ENCODE results near the gene IRF4.

The IRF4 gene

DNA sequence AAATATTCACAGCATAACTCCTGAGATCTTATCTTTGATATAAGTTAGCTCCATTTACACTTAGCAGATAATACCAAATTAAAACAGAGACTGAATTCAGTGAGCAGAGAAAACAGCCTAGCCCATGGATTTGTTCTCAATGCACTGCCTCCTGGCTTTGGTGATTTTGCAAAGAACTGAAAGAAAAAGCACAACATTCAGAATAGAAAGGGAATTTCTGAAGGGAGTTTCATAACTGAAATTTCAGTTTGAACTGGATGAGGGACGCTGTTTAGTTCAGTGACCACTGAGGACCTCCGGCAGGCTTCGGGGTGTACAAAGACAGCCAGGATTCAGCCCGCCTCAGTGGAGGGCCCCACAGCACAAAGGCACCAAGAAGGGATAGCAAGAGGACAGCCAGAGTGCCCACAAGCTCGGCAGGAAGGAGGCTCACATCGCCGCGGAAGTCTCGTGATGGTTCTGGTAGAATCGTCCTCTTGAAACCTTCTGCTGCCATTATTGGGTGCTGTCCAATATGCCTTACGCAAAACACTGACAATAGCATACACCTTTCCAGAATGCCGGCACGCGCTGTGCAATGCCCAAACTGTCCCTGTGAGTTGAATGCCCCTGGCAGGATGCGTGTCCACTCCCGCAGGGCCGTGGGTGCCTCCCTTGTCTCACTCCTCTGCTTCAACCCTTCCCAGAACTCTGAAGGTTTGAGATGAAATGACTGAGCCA lies 9.7 kb upstream of the IRF4 start:
- no peak for DNase-seq (ENCODE audit: low spot score)

DNA sequence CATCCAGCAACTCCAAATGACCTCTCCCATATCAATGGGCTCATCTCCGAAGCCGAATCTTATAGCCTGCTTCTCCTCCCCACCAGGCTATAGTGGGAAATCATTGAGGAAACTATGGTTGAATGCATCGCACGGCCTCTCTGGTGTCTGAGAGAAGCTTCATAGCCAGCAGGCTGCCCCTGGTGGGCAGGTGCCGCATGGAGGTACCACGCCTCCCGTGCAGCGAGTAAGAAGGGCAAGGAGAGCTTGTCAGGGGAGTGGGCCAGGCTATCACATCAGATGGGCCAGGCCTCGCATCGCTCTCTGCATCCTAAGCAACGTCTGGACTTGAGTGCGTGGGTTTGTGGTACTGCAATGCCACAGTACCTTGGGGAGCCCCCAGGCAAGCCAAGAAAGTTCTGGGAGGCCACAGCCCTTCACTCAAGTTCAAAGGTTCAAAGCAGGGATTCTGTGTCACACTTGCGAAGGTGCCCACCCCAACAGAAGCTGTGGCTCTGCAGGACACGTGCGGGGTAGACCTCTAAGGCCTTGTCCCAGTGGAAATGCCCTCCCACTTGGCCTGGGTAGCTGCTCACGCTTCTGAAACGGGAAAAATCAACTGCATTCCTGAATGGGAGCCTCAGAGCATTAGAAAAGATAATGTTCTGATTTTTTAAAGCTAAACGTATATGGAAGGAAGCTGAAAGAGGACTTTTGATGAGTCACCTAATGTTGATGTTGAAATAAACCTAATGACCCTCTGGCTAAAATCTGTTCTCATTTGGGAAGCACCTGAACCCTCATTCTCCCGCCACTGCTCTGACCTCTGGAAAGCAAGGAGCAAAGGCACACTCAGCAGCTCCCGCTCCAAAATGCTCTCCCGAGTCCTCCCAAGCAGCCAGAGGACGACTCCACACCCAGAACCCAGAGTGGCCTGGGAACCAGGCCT lies 8.4 kb upstream of the IRF4 start:
- no peak for DNase-seq (ENCODE audit: low spot score)

DNA sequence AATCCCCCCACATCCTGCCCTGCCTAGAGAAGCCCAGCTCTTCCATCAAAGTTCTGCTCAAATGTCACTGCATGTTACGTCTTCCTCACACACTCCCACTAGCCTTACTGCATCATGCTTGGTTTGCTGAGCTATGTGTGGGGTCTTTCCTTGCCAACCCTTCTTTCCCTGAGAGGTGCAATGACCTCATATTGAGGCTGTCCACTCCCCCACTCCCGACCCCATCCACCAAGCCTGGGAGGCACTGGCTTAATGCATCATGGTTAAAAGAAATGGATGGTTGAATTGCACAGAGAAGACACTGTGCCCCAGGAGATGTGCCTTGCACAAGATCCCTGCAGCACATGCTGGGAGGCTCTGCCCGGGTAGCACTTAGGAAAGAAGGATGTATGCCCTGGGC lies 7.7 kb upstream of the IRF4 start:
- DNase-seq (ENCODE audit: low spot score), result no peak

DNA sequence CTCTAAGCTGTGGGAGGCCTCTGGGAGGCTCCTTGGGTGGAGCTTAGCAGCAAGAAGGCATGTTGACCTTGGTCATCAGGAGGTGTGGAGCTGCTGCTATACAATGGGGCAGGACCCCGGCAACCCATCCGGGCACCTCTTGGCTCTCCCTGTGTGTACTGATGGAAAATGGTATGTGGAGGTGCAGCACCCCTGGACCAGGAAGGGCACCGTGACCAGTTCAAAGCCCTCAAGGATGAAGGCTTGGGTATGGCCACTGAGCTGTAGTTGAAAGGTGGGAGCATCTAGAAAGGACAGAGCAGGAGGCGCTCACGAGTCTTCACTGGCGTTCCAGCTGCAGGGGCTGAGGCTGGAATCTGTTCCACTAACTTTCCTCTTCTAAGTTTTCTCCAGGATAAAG lies 6.7 kb upstream of the IRF4 start:
- no peak for DNase-seq (ENCODE audit: low spot score)

DNA sequence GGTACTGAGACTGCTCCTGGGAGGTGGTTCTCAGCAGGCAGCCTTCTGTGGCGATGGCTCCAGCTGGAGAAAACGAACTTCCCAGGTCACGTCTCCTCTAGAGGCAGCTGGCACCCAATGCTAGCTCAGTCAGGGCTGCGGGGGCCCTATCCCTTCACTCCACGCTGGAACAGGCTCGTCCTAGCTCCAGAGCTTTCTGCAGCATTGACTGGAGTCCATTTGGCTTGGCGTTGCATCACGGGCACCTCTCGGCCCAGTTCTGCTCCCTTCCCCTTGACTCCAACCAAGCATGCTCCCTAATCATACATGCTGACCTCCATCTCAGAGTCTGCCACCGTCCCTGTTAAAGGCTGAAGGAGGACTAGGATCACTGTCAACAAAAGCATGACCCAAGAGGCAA lies 5.9 kb upstream of the IRF4 start:
- DNase-seq (ENCODE audit: low spot score), result no peak

DNA sequence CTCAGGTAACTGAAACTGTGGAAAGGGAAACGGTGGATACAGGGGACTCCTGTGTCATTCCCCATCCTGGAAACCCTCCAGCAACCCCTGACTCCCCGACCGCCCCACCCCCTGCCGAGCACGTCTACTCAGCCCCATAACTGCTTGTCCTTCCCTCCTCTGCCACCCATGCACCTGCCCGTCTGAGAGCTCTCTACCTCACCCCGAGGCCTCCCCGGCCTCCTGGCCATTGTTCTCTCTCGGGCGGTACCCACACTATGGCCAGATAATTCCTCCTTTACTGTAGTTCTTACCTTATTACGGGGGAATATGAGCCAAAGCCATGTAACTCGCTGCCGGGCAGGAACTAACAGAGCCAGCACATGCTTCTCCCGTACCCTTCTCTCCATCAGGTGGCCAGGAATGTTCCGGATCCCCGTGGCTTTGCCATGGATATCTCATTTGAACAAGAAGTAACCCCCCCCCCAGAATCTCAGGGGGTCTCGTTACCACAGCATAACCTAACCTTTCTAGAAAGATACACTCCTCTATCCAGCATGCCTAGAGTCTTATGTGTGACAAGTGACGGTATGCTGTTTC lies 4.8 kb upstream of the IRF4 start:
- no peak for DNase-seq (ENCODE audit: low spot score)

DNA sequence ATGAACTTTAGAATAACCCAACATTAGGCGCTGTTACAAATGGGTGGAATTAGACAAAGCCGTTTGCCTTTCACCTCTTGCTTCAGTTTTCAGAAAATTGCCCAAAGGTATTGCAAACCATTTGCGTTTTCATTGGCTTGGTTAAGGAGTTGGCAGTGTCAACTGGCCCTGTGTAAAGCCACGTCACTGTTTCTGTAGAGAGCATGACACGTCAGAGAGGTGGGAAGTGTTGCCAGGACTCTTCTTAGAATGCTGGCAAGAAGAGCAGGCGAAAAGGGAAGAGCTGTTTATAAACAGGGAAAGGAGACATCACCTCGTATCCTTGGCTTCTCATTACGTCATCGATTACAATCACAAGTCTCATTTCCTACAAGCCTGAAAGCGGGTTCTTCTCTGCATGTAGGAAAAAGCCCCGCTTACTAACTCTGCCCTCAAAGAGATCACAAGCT lies 4.2 kb upstream of the IRF4 start:
- DNase-seq (ENCODE audit: low spot score), result no peak

DNA sequence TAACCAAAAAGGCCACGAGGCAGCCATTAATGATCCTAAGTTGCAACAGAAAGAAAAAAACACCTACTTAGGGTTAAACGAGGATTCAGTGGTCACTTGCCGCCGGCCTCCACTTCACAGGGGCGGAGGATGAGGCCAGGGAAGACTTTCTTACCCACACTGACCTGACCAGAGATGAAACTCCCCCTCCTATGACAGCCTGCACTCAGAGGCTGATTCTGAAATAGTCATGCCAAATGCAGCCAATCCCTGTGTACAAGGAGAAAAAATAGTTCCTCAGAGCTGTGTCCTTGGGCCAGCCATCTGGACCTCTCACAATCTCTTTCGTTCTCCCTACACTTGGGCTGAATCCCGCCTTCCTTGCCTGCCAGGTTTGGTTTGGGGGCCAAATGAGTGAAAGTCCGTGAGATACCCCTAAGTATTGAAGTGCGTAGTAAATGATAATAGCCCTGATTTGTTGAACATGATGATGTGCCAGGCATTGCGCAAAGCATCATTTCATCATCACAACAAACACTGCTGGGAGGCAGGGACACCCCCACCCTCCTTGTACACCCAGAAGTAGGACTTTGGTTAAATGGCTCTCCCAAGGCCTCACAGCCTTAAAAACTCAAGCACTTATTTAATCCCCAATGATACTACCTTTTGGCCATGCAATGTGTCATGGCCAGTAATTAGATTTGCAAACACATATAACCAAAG lies 3.2 kb upstream of the IRF4 start:
- DNase-seq (ENCODE audit: low spot score), result no peak

DNA sequence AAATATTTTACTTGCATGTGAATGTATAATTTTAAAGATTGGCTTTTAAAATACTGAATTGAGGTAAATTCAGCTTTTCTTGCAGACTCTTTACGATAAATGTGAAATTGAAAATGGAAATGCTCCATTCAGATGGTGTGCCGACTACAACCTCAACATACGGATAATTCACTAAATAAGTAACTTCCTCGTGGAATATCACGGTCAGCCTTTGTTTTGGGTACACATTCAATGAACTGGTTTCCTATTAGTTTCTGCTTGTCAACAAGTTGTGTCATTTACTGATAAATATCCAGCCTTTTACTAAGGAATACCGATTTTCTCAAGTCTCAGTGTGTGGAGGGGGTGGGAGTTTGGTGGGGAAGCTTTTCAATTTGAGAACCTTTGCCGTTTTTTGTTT lies 2.4 kb upstream of the IRF4 start:
- no peak for DNase-seq (ENCODE audit: low spot score)

DNA sequence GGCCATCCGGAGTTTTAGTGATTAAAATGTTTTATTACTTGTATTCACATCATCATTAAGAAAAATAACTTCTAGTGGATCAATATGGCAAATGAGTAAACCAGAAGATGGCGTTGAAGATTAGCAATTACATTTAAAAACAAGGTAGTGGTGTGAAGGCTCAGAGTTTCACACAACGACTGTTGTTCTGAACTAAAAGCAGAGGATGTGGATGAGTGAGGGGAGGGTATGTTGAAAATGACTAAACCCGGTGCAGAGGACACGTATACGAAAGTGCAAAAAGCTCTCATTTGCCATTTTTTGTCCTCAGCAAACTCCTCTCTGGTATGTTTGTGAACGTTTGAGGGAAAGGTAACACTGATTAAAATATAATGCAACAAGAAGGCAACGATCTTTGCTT lies 1.9 kb upstream of the IRF4 start:
- no peak for DNase-seq (ENCODE audit: low spot score)

DNA sequence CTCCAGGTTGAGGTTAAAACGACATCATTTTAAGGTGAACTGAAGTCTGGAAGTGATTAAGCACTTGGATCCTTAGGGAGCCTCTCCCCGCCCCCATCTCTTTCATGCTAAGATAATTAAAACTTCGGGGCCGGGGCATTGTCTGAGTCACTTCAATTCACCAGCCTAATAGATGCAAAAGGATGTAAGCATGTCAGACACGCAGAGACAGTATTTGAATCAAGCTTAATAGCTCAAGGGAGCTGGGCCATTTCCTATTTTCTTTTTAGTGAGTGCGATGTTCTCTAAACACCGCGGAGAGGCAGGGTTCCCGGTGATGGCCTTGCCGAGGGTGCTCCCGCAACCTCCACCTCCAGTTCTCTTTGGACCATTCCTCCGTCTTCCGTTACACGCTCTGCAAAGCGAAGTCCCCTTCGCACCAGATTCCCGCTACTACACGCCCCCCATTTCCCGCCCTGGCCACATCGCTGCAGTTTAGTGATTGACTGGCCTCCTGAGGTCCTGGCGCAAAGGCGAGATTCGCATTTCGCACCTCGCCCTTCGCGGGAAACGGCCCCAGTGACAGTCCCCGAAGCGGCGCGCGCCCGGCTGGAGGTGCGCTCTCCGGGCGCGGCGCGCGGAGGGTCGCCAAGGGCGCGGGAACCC lies 516 bp upstream of the IRF4 start:
- no peak for DNase-seq (ENCODE audit: low spot score)

DNA sequence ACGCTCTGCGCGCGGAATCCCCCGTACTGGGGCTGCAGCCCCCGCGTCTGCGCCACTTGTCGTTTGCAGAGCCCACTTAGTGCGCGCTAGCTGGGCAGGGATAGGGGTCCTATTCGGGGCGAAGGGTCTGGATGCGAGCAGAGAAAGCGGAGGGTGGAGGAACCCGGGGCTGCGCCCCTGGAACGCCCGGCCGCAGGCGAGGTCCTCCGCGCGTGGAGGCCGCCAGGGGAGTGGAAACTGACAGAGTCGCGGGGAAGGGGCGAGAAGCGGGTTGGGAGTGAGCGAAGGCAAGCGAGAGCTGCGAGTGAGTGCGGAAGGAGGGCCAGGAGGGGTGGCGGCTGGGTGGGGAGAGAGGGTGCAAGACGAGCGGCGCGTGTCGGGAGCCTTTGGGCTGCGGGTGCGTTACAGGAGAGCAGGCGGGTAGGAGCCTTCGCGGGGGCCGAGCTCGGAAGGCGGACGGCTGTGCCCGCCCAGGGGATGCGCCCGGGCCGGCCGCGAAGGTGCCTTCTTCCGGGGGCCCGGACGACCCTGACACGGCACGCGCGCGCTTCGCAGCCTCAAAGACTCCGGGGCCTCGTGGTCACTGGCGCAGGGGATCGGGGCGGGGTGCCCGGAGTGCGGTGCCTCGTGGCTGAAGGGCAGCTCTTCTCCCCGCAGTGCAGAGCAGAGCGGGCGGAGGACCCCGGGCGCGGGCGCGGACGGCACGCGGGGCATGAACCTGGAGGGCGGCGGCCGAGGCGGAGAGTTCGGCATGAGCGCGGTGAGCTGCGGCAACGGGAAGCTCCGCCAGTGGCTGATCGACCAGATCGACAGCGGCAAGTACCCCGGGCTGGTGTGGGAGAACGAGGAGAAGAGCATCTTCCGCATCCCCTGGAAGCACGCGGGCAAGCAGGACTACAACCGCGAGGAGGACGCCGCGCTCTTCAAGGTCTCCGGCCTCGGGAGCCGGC lies 1.2 kb downstream of the IRF4 start:
- no peak for DNase-seq (ENCODE audit: low spot score)

DNA sequence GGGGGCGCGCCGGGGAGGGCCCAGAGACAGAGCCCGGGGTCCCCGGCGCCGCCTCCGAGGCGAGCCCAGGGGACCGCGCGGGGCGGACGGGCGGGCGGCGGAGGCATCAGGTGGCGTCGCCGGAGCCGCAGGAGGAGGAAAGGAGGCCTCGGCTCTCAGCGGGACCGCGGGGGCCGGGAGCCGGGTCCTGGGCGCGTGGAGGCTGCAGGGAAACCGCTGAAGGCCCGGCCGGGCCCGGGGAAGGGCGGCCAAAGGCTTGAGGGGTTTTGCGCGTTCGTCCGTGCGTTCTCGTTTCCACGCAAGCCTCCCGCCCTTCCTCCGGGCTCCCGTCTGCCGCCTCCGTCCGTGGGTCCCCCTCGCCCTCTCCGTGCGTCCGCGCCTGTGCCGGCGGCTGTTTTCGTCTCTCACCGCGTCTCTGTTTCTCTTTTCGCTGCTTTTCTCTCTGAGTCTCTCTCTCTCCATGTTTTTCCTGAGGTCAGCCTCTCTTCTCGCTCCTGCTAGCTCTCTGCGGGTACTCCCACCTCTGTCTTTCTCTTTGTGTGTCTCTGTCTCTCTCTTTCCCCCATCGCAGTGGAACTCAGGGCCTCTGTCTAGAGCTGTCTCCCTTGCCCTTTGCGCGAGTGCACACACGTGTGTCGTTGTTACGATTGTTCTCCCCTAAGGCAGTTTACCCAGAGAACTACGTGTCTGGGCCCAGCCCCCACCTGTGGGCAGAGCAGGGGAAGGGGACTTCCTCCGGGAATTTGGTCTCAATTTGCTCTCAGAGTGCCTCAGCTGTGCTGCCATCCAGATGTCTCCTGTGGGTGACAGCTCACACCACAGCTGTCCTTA lies 2.1 kb downstream of the IRF4 start:
- no peak for DNase-seq (ENCODE audit: low spot score)

DNA sequence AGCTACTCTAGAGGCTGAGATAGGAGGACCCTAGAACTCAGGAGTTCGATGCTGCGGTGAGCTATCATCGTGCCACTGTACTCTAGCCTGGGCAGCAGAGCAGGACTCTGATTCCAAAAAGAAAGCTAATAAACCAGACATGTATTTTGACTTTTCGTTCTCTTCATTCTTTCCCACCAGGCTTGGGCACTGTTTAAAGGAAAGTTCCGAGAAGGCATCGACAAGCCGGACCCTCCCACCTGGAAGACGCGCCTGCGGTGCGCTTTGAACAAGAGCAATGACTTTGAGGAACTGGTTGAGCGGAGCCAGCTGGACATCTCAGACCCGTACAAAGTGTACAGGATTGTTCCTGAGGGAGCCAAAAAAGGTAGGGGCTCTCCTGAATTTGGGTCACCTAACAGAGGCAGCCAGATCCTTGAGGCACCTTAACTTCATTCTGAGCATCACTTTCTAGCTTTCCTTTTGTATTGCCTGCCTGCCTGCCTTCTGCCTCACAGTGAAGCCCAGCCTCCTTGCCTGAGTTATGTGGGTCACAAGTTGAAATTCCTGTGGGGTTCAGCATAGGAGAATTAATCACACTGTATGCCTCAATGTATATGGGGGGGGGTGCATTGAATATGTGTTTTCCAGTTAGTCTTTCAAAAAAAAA lies 3.2 kb downstream of the IRF4 start:
- no peak for DNase-seq (ENCODE audit: low spot score)

DNA sequence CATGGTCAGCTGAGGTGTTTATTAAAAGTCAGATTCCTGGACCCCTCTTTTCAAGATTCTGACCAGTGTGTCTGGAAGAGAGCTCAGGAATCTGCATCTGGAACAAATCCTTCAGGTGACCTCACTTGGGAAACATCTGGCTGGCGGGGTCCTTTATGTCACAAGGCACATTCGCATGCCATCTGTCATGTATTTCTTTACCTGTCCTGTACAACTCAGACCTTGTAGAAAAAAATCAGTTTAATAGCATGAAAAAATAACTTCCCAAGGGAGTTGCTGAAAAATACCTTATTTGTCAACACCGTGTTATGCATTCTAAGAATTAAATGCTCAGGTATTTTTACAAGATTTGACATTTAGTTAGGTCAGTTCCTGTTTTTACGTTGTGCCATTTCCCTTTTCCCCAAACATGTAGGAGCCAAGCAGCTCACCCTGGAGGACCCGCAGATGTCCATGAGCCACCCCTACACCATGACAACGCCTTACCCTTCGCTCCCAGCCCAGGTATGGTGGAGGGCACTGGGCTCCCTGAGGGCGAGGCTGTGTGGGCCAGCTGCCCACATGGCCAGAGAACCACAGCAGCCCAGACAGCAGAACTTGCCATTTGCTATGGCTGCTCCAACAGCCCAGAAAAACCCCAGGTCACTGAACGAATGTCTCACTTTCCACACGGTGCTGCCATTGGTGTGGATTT lies 4.0 kb downstream of the IRF4 start:
- DNase-seq (ENCODE audit: low spot score), result no peak

DNA sequence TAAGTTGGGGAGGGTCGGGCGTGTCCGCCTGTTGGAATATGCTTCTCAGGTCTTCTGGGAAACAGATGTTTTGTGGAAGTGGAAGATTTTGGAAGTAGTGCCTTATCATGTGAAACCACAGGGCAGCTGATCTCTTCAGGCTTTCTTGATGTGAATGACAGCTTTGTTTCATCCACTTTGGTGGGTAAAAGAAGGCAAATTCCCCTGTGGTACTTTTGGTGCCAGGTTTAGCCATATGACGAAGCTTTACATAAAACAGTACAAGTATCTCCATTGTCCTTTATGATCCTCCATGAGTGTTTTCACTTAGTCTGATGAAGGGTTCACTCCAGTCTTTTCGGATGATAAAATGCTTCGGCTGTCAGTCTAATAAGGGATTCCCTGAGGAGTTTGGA lies 4.6 kb downstream of the IRF4 start:
- no peak for DNase-seq (ENCODE audit: low spot score)

DNA sequence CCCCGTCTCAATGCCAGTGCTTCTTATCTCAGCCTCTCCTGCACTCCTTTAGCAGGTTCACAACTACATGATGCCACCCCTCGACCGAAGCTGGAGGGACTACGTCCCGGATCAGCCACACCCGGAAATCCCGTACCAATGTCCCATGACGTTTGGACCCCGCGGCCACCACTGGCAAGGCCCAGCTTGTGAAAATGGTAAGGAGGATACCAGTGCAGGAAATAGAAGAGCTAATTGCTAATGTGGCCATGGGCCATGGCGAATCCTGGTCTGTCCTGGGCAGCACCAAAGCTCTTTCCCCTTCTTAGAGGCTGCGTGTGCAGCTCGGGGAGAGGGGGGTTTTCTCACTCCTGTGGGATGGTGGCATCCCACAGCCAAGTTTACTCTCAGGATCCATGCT lies 5.5 kb downstream of the IRF4 start:
- no peak for DNase-seq (ENCODE audit: low spot score)

DNA sequence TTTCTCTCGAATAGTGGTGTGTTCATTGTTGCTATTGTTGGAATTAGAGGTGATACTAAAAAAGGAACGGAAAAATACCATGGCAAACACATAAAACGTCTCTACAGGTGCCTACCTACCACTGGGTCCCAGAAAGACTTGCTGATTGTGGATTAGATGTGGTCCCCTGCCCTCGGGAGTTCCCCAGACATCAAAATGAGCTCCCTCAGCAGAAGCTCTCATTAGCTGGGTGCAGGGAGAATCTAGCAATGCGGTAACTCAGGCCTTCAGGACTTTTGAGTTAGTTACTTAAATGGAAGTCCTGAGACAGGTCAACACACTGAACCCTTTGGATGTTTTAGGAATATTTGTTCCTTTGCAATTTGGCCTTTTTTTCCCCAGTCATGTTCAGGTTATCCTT lies 6.1 kb downstream of the IRF4 start:
- DNase-seq (ENCODE audit: low spot score), result no peak

DNA sequence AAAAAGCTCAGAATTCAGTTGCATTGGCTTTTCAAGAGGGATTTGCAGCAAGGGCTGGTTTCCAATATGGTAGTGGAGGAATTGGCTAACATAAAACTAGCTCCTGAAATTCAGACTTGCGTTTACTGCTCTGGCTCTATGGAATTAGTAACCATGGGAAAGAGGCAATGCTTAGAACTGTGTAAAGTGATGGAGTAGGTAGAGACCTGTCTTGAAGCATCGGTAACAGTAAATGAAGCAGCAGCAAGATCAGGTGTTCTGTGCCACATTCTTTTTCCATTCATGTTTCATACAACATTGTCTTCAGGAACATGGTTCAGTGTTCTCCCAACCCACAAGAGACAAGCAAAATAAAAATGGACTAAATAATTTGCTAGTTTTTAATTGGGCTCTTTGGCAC lies 6.5 kb downstream of the IRF4 start:
- DNase-seq (ENCODE audit: low spot score), result no peak

All from germinal center (tissue), 1 donor.